Panc1 (cell line): Measurements from ENCODE around the gene DCUN1D1. TPM values are rescaled to one million over a fixed set of nuclear protein-coding genes. Genes with fewer than 3 reads are reported as not detected.

Experiments
- ATAC-seq: fragments of 200-7000 bp; cut with Tn5 transposase; 2 replicates; pipeline ENCODE4 v1.9.1; 2020; ENCODE audit warnings: mild to moderate bottlenecking, moderate library complexity
- BruUV-seq: library from RNA; stranded (reverse); fragments of 400-500 nt; replicated peaks from 2 replicates; lab custom pipeline; 2021; lab: Mats Ljungman, UMichigan
- CTCF ChIA-PET: fragments of 300-600 bp; sonication (Branson Sonifier 250); formaldehyde crosslinking; loops from one replicate; lab custom pipeline; 2022; ENCODE audit warnings: antibody characterized with exemption; lab: Charles Lee
- POLR2A ChIA-PET: fragments of 300-600 bp; sonication (Branson Sonifier 250); formaldehyde crosslinking; loops from one replicate; lab custom pipeline; 2022; ENCODE audit warnings: antibody characterized with exemption; lab: Charles Lee
- DNase-seq: peaks from one replicate; pipeline ENCODE4 v3.0.0-alpha.2; 2010; ENCODE audit warnings: low read depth, low spot score
- H3K27ac ChIP-seq: 2 replicates; pipeline ENCODE4 v1.5.1; 2011; ENCODE audit warnings: mild to moderate bottlenecking, low read length, inconsistent platforms
- H3K27me3 ChIP-seq: fragments of 200-500 bp; sonication (Bioruptor generic); 2 replicates; pipeline ENCODE4 v1.6.0; 2014; ENCODE audit warnings: low read length, inconsistent platforms; ENCODE audit not compliant: control insufficient read depth, insufficient read depth
- H3K36me3 ChIP-seq: fragments of 200-500 bp; sonication (Bioruptor generic); 2 replicates; pipeline ENCODE4 v1.5.1; 2014; ENCODE audit warnings: inconsistent platforms, mild to moderate bottlenecking, low read length, moderate library complexity; ENCODE audit not compliant: control insufficient read depth, insufficient read depth
- H3K4me1 ChIP-seq: 2 replicates; pipeline ENCODE4 v1.5.1; 2011; ENCODE audit warnings: inconsistent platforms, mild to moderate bottlenecking, low read length, moderate library complexity; ENCODE audit not compliant: control insufficient read depth, insufficient read depth
- H3K4me3 ChIP-seq, 2 experiments: 2 replicates each; pipeline ENCODE4 v1.5.1; 2011 to 2012; ENCODE audit warnings: low read depth in 2 of 2, low read length in 2 of 2, mild to moderate bottlenecking in 2 of 2, inconsistent platforms in 1 of 2, moderate library complexity in 1 of 2
- H3K9me3 ChIP-seq: fragments of 200-500 bp; sonication (Bioruptor generic); 2 replicates; pipeline ENCODE4 v1.5.1; 2014; ENCODE audit warnings: low read depth, mild to moderate bottlenecking, inconsistent platforms, low read length, moderate library complexity; ENCODE audit not compliant: control insufficient read depth, insufficient read depth
- CTCF ChIP-seq: fragments of 450-650 bp; IDR thresholded peaks from 2 replicates; pipeline ENCODE4 v1.5.1; 2017; ENCODE audit warnings: mild to moderate bottlenecking
- POLR2AphosphoS5 ChIP-seq: IDR thresholded peaks from 2 replicates; pipeline ENCODE4 v1.6.1; 2012; ENCODE audit warnings: mild to moderate bottlenecking, low read depth, low read length, moderate library complexity
- REST ChIP-seq, 2 experiments: IDR thresholded peaks; 2 replicates each; pipeline ENCODE4 v1.6.1; 2011 to 2012; ENCODE audit warnings: low read depth in 2 of 2, control low read depth in 1 of 2, low read length in 1 of 2, mild to moderate bottlenecking in 1 of 2, moderate library complexity in 1 of 2; ENCODE audit not compliant: insufficient read depth in 1 of 2
- SIN3A ChIP-seq: IDR thresholded peaks from 2 replicates; pipeline ENCODE4 v1.6.1; 2012; ENCODE audit warnings: low read depth, mild to moderate bottlenecking, low read length, moderate library complexity, borderline replicate concordance; ENCODE audit not compliant: insufficient read depth
- TCF7L2 ChIP-seq: IDR thresholded peaks from 2 replicates; pipeline ENCODE4 v1.6.1; 2011; ENCODE audit warnings: mild to moderate bottlenecking, low read depth, low read length, inconsistent platforms
- in situ Hi-C: cut with HindIII; loops from 2 replicates; pipeline ENCODE4 v1.10.0; 2016; ENCODE audit warnings: low sequenced_read_pairs, low pct_unique_long_range_greater_than_20kb
- intact Hi-C: fragments of 100-400 bp; cut with micrococcal nuclease; formaldehyde crosslinking; loops from one replicate; pipeline ENCODE4 v1.10.0; 2022; ENCODE audit not compliant: unreplicated experiment
- total RNA-seq: library from RNA; stranded (reverse); gene quantifications from one replicate; pipeline ENCODE4 v1.2.1, GENCODE V29; 2021; ENCODE audit not compliant: unreplicated experiment

Gene DCUN1D1
- total RNA-seq, 1 experiment from 2014 or later, result 68.1 TPM

- ATAC-seq (no peak), DNase-seq (no peak)
- no peak overlapping the region for H3K27ac ChIP-seq
- no peaks in the 10 kb centered on the region for H3K36me3 ChIP-seq
- no peaks in the 10 kb centered on the region for H3K4me1 ChIP-seq
- no peak for TF ChIP-seq REST (IDR thresholded peaks at IDR 0.05; ENCODE audit: insufficient read depth in 1 of 2, low read depth in 2 of 2, low read length in 1 of 2)
- TF ChIP-seq SIN3A, result no peak
- TF ChIP-seq POLR2AphosphoS5, result no peak
- TF ChIP-seq CTCF, result no peak
- TF ChIP-seq TCF7L2, result no peak
- no TSS peak for BruUV-seq
- intact Hi-C loops (no loop called here), in situ Hi-C loops (no loop called here)
- no peaks in the 10 kb centered on the region for H3K9me3 ChIP-seq
- ChIA-PET POLR2A (no interaction called here), CTCF (no interaction called here)
- H3K4me3 ChIP-seq, result no peak overlapping the region
- H3K27me3 ChIP-seq, result no peaks in the 10 kb centered on the region
Observed at GRCh38 chr3:183013856-183014255, 33.5 kb upstream of the DCUN1D1 start.

GRCh38 chr3:183013074-183013473, 32.7 kb upstream of the DCUN1D1 start:
- TF ChIP-seq REST (IDR thresholded peaks at IDR 0.05; ENCODE audit: insufficient read depth in 1 of 2, low read depth in 2 of 2, low read length in 1 of 2), result no peak
- no peak for TF ChIP-seq SIN3A
- no peak for TF ChIP-seq POLR2AphosphoS5
- no peak for TF ChIP-seq CTCF
- no peak for TF ChIP-seq TCF7L2
- BruUV-seq, result no TSS peak
- no peaks in the 10 kb centered on the region for H3K9me3 ChIP-seq
- no peak overlapping the region for H3K27ac ChIP-seq
- no peaks in the 10 kb centered on the region for H3K4me1 ChIP-seq
- in situ Hi-C loops (no loop called here), intact Hi-C loops (no loop called here)
- POLR2A ChIA-PET, result no interaction called here
- H3K27me3 ChIP-seq, result no peaks in the 10 kb centered on the region
- H3K4me3 ChIP-seq, result no peak overlapping the region
- CTCF ChIA-PET, result interaction anchor here (0.7 kb wide), 1 partner anchor 580 kb away, joined by 3 read pairs; no protein-coding TSS in a partner anchor
- no peaks in the 10 kb centered on the region for H3K36me3 ChIP-seq
- DNase-seq (no peak), ATAC-seq (no peak)
